HepG2 (cell line): ENCODE results near the gene ETV3L.

ENCODE experiments used
- EZH2 ChIP-seq: conservative IDR thresholded peaks from 2 replicates; pipeline ENCODE4 v1.6.1; 2012; ENCODE audit warnings: mild to moderate bottlenecking, low read depth, low read length, moderate library complexity
- POLR2AphosphoS5 ChIP-seq: IDR thresholded peaks from 2 replicates; pipeline ENCODE4 v1.6.1; 2012; ENCODE audit warnings: low read depth, low read length
- TBL1XR1 ChIP-seq: fragments of 150-350 bp; IDR thresholded peaks from 2 replicates; pipeline ENCODE4 v1.6.1; 2014; ENCODE audit warnings: borderline replicate concordance, low read length; ENCODE audit not compliant: partially characterized antibody
- ZNF703 ChIP-seq: sonication (generic); formaldehyde crosslinking; IDR thresholded peaks from 2 replicates; pipeline ENCODE4 v1.5.1; 2020; ENCODE audit warnings: missing genetic modification reagents, mild to moderate bottlenecking, moderate library complexity, borderline replicate concordance
- ZSCAN20 ChIP-seq: sonication (generic); formaldehyde crosslinking; IDR thresholded peaks from 2 replicates; pipeline ENCODE4 v1.4.0; 2020; ENCODE audit warnings: missing genetic modification reagents, mild to moderate bottlenecking, borderline replicate concordance
- TF ChIP-seq, protein P1 (sequence below): sonication (generic); formaldehyde crosslinking; IDR thresholded peaks from 2 replicates; pipeline ENCODE4 v1.4.0; 2020; ENCODE audit warnings: missing genetic modification reagents, mild to moderate bottlenecking, borderline replicate concordance

DNA sequence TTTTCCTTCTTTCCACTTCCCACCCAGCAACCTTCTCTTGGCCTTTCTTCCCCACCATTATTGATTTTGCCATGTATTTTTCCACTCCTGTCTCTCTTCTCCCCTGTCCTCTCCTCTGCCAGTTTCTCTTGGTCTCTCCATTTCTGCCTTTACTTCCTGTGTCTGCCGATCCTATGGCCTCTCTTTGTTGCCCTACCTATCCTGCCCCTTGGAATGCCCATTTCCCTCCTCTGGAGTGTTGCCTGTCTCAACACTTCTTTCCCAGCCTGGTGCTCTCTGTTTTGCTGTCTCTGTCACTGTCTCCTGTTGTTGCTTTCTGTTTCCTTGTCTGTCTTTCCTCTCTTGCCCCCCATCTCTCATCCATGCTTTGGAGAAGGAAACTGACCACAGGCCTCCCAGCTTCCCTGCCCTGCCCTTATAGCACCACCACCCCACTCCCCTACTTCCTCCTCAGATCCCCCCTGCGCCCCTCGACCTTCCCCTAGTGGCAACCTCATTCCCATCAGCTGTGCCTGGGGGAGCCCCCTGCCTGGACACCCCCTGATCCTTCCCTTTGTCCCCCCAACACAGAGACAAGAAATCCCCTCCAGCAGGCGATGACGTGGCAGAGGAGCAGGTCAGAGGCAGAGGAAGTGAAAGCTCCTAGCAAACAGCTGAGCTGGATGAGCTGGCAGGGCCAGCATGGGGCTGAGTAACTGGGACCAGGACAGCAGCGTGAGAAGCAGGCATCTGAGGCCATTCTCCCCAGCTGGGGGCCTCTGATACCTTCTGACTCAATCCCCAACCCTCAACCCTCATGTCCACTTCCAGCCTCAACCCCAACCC lies 6.6 kb upstream of the ETV3L start:
- TF ChIP-seq ZSCAN20 (CRISPR knock-in tag) (no peak), ZNF703 (CRISPR knock-in tag) (no peak), EZH2 (no peak), POLR2AphosphoS5 (no peak), TBL1XR1 (no peak)
- TF ChIP-seq, protein P1, sequence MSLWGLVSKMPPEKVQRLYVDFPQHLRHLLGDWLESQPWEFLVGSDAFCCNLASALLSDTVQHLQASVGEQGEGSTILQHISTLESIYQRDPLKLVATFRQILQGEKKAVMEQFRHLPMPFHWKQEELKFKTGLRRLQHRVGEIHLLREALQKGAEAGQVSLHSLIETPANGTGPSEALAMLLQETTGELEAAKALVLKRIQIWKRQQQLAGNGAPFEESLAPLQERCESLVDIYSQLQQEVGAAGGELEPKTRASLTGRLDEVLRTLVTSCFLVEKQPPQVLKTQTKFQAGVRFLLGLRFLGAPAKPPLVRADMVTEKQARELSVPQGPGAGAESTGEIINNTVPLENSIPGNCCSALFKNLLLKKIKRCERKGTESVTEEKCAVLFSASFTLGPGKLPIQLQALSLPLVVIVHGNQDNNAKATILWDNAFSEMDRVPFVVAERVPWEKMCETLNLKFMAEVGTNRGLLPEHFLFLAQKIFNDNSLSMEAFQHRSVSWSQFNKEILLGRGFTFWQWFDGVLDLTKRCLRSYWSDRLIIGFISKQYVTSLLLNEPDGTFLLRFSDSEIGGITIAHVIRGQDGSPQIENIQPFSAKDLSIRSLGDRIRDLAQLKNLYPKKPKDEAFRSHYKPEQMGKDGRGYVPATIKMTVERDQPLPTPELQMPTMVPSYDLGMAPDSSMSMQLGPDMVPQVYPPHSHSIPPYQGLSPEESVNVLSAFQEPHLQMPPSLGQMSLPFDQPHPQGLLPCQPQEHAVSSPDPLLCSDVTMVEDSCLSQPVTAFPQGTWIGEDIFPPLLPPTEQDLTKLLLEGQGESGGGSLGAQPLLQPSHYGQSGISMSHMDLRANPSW (CRISPR knock-in tag), result no peak
